Suprapubic skin (tissue), 4 donors: ENCODE results near the gene TNFRSF19. TPM values are rescaled to one million over a fixed set of nuclear protein-coding genes. Genes with fewer than 3 reads are reported as not detected.

ENCODE experiments used
- DNase-seq, 2 donors: peaks; one replicate each; pipeline ENCODE4 v3.0.0-alpha.2; 2019; ENCODE audit warnings: low spot score in 2 of 2
- H3K27ac ChIP-seq: fragments of 200-600 bp; sonication (generic); one replicate; pipeline ENCODE4 v1.5.1; 2019
- H3K27me3 ChIP-seq: fragments of 200-600 bp; sonication (generic); one replicate; pipeline ENCODE4 v1.5.1; 2019
- H3K36me3 ChIP-seq: fragments of 200-600 bp; sonication (generic); one replicate; pipeline ENCODE4 v1.5.1; 2019
- H3K4me1 ChIP-seq: fragments of 200-600 bp; sonication (generic); one replicate; pipeline ENCODE4 v1.5.1; 2019
- H3K4me3 ChIP-seq: fragments of 200-600 bp; sonication (generic); one replicate; pipeline ENCODE4 v1.5.1; 2019; ENCODE audit warnings: mild to moderate bottlenecking
- H3K9me3 ChIP-seq: fragments of 200-600 bp; sonication (generic); one replicate; pipeline ENCODE4 v1.5.1; 2019
- EP300 ChIP-seq: sonication (generic); formaldehyde crosslinking; IDR thresholded peaks from one replicate; pipeline ENCODE4 v1.6.1; 2017; ENCODE audit warnings: antibody characterized with exemption
- POLR2A ChIP-seq, 2 donors: fragments of 450-650 bp; IDR thresholded peaks; one replicate each; pipeline ENCODE4 v1.6.1; 2017; ENCODE audit warnings: antibody characterized with exemption in 2 of 2, mild to moderate bottlenecking in 2 of 2, moderate library complexity in 2 of 2
- POLR2AphosphoS5 ChIP-seq, 3 donors: sonication (generic); formaldehyde crosslinking; IDR thresholded peaks; one replicate each; pipeline ENCODE4 v1.6.1; 2017; ENCODE audit warnings: antibody characterized with exemption in 3 of 3
- WGBS: methylation state at CpG from one replicate; pipeline ENCODE4 v1.1.5; 2018; 5-methylcytosine and 5-hydroxymethylcytosine counted together
- total RNA-seq, 4 donors: library from RNA; depleted of rRNA; stranded (reverse); fragments of >200 nt; gene quantifications; one replicate each; pipeline ENCODE4 v1.1.0, GENCODE V29; 2016
- TF ChIP-seq, protein P1 (sequence below), 2 donors: fragments of 200-600 bp in 1 of 2; fragments of 450-650 bp in 1 of 2; sonication (generic) in 1 of 2; IDR thresholded peaks; one replicate each; pipeline ENCODE4 v1.5.1; 2016 to 2019; ENCODE audit warnings: antibody characterized with exemption in 2 of 2, mild to moderate bottlenecking in 1 of 2, moderate library complexity in 1 of 2

Gene TNFRSF19
- total RNA-seq, 4 donors from 2014 or later: 74.6 to 100 (median 78.5) TPM

DNA sequence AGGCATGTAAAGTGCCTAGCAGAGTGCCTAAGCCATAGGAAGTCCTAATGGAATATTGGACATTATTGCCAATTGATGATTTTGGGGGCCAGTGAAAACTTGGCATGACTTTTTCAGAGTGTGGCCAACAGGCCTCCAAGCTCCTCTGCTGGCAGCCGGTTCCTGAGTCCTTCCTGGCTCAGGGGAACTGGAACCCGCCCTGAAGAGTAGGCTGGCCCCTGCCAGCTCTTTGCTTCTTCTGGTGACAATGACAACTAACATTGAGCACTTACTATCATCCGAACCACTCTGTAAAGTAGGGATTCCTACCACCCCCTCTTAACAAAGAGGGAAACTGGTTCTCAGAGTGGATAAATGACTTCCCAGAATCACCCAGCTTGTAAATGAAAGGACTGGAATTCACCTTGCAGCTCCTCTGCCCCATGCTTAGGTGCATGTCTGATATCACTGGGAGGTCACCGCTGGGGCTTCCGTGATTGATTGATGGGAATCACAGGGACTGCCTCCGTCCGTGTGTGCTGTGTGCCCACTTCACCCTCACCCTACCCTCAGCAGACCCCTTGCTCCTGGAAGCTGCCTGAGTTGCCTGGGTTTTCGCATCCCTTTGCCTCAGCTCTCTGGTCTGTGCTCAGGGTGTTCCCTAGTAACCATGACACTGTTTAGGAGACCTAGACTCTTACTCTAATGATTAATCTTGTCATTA, 50.6 kb downstream of the TNFRSF19 start:
- WGBS: 69% methylated on average over 8 of the region's 8 CpGs
- TF ChIP-seq, protein P1, sequence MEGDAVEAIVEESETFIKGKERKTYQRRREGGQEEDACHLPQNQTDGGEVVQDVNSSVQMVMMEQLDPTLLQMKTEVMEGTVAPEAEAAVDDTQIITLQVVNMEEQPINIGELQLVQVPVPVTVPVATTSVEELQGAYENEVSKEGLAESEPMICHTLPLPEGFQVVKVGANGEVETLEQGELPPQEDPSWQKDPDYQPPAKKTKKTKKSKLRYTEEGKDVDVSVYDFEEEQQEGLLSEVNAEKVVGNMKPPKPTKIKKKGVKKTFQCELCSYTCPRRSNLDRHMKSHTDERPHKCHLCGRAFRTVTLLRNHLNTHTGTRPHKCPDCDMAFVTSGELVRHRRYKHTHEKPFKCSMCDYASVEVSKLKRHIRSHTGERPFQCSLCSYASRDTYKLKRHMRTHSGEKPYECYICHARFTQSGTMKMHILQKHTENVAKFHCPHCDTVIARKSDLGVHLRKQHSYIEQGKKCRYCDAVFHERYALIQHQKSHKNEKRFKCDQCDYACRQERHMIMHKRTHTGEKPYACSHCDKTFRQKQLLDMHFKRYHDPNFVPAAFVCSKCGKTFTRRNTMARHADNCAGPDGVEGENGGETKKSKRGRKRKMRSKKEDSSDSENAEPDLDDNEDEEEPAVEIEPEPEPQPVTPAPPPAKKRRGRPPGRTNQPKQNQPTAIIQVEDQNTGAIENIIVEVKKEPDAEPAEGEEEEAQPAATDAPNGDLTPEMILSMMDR (IDR thresholded peaks at IDR 0.05): no peak
- TF ChIP-seq POLR2A (IDR thresholded peaks at IDR 0.05) (no peak), POLR2AphosphoS5 (IDR thresholded peaks at IDR 0.05) (no peak), EP300 (no peak)
- Histone ChIP-seq H3K4me3 (no peak overlapping the region), H3K4me1 (no peaks in the 10 kb centered on the region), H3K9me3 (no peaks in the 10 kb centered on the region), H3K27me3 (no peaks in the 10 kb centered on the region), H3K27ac (peak overlapping the region; percentile 34), H3K36me3 (peaks cover 1% of the 10 kb centered on the region)
- DNase-seq: no peak

DNA sequence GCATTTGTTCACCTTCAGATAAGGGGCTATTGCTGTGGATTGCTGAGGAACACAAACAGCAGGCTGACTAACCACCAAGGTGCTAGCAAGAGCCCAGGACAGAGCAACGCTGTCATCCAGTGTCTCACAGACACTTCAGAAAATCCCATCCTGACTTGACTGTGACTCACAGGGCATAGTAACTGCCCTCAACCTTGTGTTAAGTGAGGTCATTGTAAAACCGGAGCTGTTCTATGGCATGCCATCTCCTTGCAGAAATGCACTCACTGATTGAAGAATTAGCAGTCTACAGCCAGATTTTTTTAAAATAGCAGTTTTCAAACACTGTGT, 51.1 kb downstream of the TNFRSF19 start:
- Histone ChIP-seq H3K9me3 (no peaks in the 10 kb centered on the region), H3K27me3 (no peaks in the 10 kb centered on the region), H3K27ac (no peak overlapping the region), H3K36me3 (no peaks in the 10 kb centered on the region), H3K4me1 (no peaks in the 10 kb centered on the region), H3K4me3 (no peak overlapping the region)
- WGBS: 39% methylated on average over 2 of the region's 2 CpGs
- TF ChIP-seq EP300 (no peak), POLR2A (IDR thresholded peaks at IDR 0.05) (no peak), POLR2AphosphoS5 (IDR thresholded peaks at IDR 0.05) (no peak)
- TF ChIP-seq, protein P1 (IDR thresholded peaks at IDR 0.05): no peak
- no peak for DNase-seq

DNA sequence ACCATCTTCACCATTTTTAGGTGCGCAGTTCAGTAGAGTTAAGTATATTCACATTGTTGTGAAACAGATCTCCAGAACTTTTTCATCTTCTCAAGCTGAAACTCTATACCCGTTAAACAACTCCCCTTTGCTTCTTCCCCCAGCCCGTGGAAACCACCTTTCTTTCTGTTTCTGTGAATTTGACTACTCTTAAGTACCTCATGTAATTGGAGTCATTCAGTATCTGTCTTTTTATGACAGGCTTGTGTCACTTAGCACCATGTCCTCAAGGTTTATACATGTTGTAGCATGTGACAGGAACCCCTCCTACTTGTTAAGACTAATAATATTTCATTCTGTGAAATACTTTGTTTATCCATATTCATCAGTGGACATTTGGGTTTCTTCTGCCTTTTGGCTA, 52.8 kb downstream of the TNFRSF19 start:
- Histone ChIP-seq H3K4me1 (no peaks in the 10 kb centered on the region), H3K4me3 (no peak overlapping the region), H3K27me3 (no peaks in the 10 kb centered on the region), H3K36me3 (no peaks in the 10 kb centered on the region), H3K27ac (no peak overlapping the region), H3K9me3 (no peaks in the 10 kb centered on the region)
- 78% methylated on average over 3 of the region's 3 CpGs for WGBS
- DNase-seq: no peak
- TF ChIP-seq POLR2A (IDR thresholded peaks at IDR 0.05) (no peak), EP300 (no peak)
- TF ChIP-seq, protein P1 (IDR thresholded peaks at IDR 0.05): no peak

DNA sequence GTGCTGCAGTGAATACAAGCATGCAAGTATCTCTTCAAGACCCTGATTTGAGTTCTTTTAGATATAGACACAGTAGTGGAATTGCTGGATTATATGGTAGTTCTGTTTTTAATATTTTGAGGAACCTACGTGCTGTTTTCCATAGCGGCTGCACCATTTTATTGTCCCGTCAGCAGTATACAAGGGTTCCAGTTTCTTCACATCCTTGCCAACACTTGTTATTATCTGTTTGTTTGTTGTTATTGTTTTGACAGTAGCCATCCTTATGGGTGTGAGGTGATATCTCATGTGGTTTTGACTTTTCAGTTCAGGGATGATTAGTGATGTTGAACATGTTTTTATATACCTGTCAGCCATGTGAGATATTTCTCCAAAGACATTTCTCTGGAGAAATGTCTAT, 53.2 kb downstream of the TNFRSF19 start:
- no peak for DNase-seq
- no peaks in the 10 kb centered on the region for H3K4me1 ChIP-seq
- no peaks in the 10 kb centered on the region for H3K9me3 ChIP-seq
- H3K27me3 ChIP-seq: no peaks in the 10 kb centered on the region
- WGBS: 96% methylated on average over 3 of the region's 3 CpGs
- H3K4me3 ChIP-seq: no peak overlapping the region
- no peak for TF ChIP-seq POLR2A (IDR thresholded peaks at IDR 0.05)
- TF ChIP-seq, protein P1 (IDR thresholded peaks at IDR 0.05): no peak
- no peak for TF ChIP-seq POLR2AphosphoS5 (IDR thresholded peaks at IDR 0.05)
- no peak for TF ChIP-seq EP300
- H3K27ac ChIP-seq: no peak overlapping the region
- H3K36me3 ChIP-seq: no peaks in the 10 kb centered on the region

DNA sequence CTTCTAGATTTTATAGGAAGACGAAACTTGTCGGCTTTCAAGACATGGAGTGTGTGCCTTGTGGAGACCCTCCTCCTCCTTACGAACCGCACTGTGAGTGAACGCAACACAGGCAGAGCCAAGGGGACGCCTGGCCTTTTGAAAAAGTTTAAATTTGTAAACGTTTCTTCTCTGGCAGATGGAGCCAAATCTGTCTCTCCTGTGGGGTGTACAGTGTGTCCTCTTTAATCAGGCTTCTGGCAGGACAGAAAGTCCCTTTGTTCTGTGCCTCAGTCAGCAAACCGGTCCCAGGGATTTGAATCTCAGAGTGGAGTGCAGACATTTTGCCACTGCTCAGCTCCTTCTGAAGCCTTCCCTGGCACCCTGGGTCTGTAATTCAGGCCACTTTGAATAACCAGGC, 56.5 kb downstream of the TNFRSF19 start:
- peaks cover 6% of the 10 kb centered on the region for H3K4me1 ChIP-seq
- TF ChIP-seq, protein P1 (IDR thresholded peaks at IDR 0.05): no peak
- no peak for TF ChIP-seq POLR2AphosphoS5 (IDR thresholded peaks at IDR 0.05)
- no peak for TF ChIP-seq EP300
- no peak for TF ChIP-seq POLR2A (IDR thresholded peaks at IDR 0.05)
- no peaks in the 10 kb centered on the region for H3K27me3 ChIP-seq
- WGBS: 79% methylated on average over 7 of the region's 8 CpGs
- no peak for DNase-seq
- no peak overlapping the region for H3K4me3 ChIP-seq
- peak overlapping the region; percentile 57 for H3K27ac ChIP-seq
- no peaks in the 10 kb centered on the region for H3K9me3 ChIP-seq
- H3K36me3 ChIP-seq: no peaks in the 10 kb centered on the region
